ENCODE data around the gene PRKAG1.

The PRKAG1 gene

GRCh38 chr12:49026678-49027480 is 8.3 kb upstream of the PRKAG1 start:
- in situ Hi-C loops (cut with HindIII; ENCODE audit: low sequenced_read_pairs) = no loop called here
- TF ChIP-seq CTCF (IDR thresholded peaks at IDR 0.05; ENCODE audit: low read depth, low read length, missing control alignments) = no peak
- H3K4me3 ChIP-seq (ENCODE audit: low read depth, low read length) = no peak overlapping the region
- DNase-seq (ENCODE audit: low read depth) = no peak

GRCh38 chr12:49026101-49026500 is 7.5 kb upstream of the PRKAG1 start:
- TF ChIP-seq CTCF (IDR thresholded peaks at IDR 0.05; ENCODE audit: low read depth, low read length, missing control alignments) = no peak
- in situ Hi-C loops (cut with HindIII; ENCODE audit: low sequenced_read_pairs) = no loop called here

GRCh38 chr12:49025463-49025862 is 6.9 kb upstream of the PRKAG1 start:
- no peak overlapping the region for H3K4me3 ChIP-seq (ENCODE audit: low read depth, low read length)
- no peak for DNase-seq (ENCODE audit: low read depth)
- no peak for TF ChIP-seq CTCF (IDR thresholded peaks at IDR 0.05; ENCODE audit: low read depth, low read length, missing control alignments)
- in situ Hi-C loops (cut with HindIII; ENCODE audit: low sequenced_read_pairs) = no loop called here

More at GRCh38 chr12:49026101-49026500, 7.5 kb upstream of the PRKAG1 start:
- H3K4me3 ChIP-seq (ENCODE audit: low read depth, low read length) = no peak overlapping the region
- no peak for DNase-seq (ENCODE audit: low read depth)

GRCh38 chr12:49024543-49024942 is 6.0 kb upstream of the PRKAG1 start:
- H3K4me3 ChIP-seq (ENCODE audit: low read depth, low read length) = no peak overlapping the region
- in situ Hi-C loops (cut with HindIII; ENCODE audit: low sequenced_read_pairs) = no loop called here
- no peak for DNase-seq (ENCODE audit: low read depth)
- no peak for TF ChIP-seq CTCF (IDR thresholded peaks at IDR 0.05; ENCODE audit: low read depth, low read length, missing control alignments)

- TF ChIP-seq CTCF (IDR thresholded peaks at IDR 0.05; ENCODE audit: low read depth, low read length, missing control alignments) = no peak
- H3K4me3 ChIP-seq (ENCODE audit: low read depth, low read length) = no peak overlapping the region
- in situ Hi-C loops (cut with HindIII; ENCODE audit: low sequenced_read_pairs) = no loop called here
- no peak for DNase-seq (ENCODE audit: low read depth)
These were observed 5.2 kb upstream of the PRKAG1 start for GRCh38 chr12:49023812-49024211.

- H3K4me3 ChIP-seq (ENCODE audit: low read depth, low read length) = no peak overlapping the region
- in situ Hi-C loops (cut with HindIII; ENCODE audit: low sequenced_read_pairs) = no loop called here
- TF ChIP-seq CTCF (IDR thresholded peaks at IDR 0.05; ENCODE audit: low read depth, low read length, missing control alignments) = no peak
- DNase-seq (ENCODE audit: low read depth) = no peak
These were observed 4.1 kb upstream of the PRKAG1 start for GRCh38 chr12:49022558-49023178.

All from astrocyte of the cerebellum (primary cell).